ENCODE measurements around the gene MEI1.

The MEI1 gene

GRCh38 chr22:41752011-41752970 lies 53.0 kb downstream of the MEI1 start:
- no peak for DNase-seq

GRCh38 chr22:41753984-41754383 lies 54.7 kb downstream of the MEI1 start:
- no peak for DNase-seq

GRCh38 chr22:41757502-41757901 lies 58.2 kb downstream of the MEI1 start:
- no peak for DNase-seq

- no peak for DNase-seq
Observed at GRCh38 chr22:41758231-41758630, 58.9 kb downstream of the MEI1 start.

GRCh38 chr22:41762980-41763779 lies 63.9 kb downstream of the MEI1 start:
- no peak for DNase-seq

- no peak for DNase-seq
Observed at GRCh38 chr22:41766476-41766875, 67.2 kb downstream of the MEI1 start.

- DNase-seq, result no peak
Observed at GRCh38 chr22:41768430-41768829, 69.1 kb downstream of the MEI1 start.

GRCh38 chr22:41770715-41771468 lies 71.6 kb downstream of the MEI1 start:
- DNase-seq, result no peak

GRCh38 chr22:41772198-41772597 lies 72.9 kb downstream of the MEI1 start:
- no peak for DNase-seq

GRCh38 chr22:41772645-41773044 lies 73.3 kb downstream of the MEI1 start:
- DNase-seq, result no peak

- DNase-seq, result no peak
Observed at GRCh38 chr22:41775338-41775737, 76.0 kb downstream of the MEI1 start.

GRCh38 chr22:41775976-41776375 lies 76.7 kb downstream of the MEI1 start:
- DNase-seq, result no peak

GRCh38 chr22:41776381-41776780 lies 77.1 kb downstream of the MEI1 start:
- DNase-seq, result no peak

- no peak for DNase-seq
Observed at GRCh38 chr22:41777749-41778425, 78.6 kb downstream of the MEI1 start.

GRCh38 chr22:41779929-41780505 lies 80.7 kb downstream of the MEI1 start:
- no peak for DNase-seq

GRCh38 chr22:41780746-41781505 lies 81.6 kb downstream of the MEI1 start:
- DNase-seq, result no peak

- DNase-seq, result no peak
Observed at GRCh38 chr22:41781507-41781906, 82.2 kb downstream of the MEI1 start.

GRCh38 chr22:41782316-41782715 lies 83.0 kb downstream of the MEI1 start:
- no peak for DNase-seq

- DNase-seq, result no peak
Observed at GRCh38 chr22:41782751-41783150, 83.4 kb downstream of the MEI1 start.

- DNase-seq, result no peak
Observed at GRCh38 chr22:41787331-41787730, 88.0 kb downstream of the MEI1 start.

GRCh38 chr22:41793871-41794270 lies 94.6 kb downstream of the MEI1 start:
- DNase-seq, result no peak

Measured in NCI-H2107 (cell line).